Medulla oblongata (tissue), 1 donor: ENCODE measurements around the gene SLC40A1.
A peak's percentile ranks its signal among the peaks of the same experiment; 100 is the strongest.

Experiments used
- DNase-seq: peaks from one replicate; pipeline ENCODE4 v3.0.0-alpha.2; 2015; ENCODE audit errors: extremely low spot score

The SLC40A1 gene

DNA sequence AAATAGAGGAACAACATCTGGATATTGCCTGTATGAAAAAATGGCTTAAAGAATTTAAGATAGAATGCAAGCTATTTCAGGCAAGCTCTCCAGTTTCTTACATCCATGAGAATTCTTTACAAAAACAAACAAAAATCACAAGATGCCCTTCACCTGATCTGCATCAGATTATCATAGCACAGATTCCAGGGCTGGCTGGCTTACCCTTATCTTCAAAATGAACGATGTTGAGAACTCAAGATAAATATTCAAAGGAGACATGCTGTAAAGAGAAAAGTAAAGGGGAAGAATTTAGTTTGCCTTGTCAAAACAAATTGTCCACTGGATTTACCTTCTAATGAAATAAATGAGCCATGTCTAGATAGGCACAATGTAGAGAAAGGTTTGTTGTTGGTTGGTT lies 18.7 kb upstream of the SLC40A1 start:
- DNase-seq, result no peak

GRCh38 chr2:189595417-189595816 lies 14.8 kb upstream of the SLC40A1 start:
- DNase-seq, result no peak

- no peak for DNase-seq
Measured at GRCh38 chr2:189594305-189594704, 13.7 kb upstream of the SLC40A1 start.

- DNase-seq, result no peak
Measured at GRCh38 chr2:189593115-189593514, 12.5 kb upstream of the SLC40A1 start.

- DNase-seq, result no peak
Measured at GRCh38 chr2:189592353-189592984, 11.9 kb upstream of the SLC40A1 start.

DNA sequence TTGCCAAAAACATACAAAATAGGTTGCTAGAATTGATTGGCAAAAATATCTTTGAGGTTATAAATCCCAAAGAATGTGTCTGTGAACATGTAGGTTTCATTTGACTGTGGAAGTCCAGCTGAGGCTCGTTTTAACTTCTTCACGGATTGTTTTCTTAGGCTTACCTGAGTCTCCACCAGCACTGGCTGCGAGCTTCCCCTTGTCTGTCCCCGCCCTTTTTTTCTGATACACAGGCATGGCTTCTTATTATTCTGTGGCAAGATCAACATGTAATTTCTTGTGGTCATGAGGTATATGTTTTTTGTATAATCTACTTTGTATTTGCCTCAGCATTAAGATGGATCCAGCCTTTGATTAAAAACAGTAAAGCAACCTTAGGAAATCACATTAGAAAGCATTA lies 7.2 kb upstream of the SLC40A1 start:
- DNase-seq, result no peak

DNA sequence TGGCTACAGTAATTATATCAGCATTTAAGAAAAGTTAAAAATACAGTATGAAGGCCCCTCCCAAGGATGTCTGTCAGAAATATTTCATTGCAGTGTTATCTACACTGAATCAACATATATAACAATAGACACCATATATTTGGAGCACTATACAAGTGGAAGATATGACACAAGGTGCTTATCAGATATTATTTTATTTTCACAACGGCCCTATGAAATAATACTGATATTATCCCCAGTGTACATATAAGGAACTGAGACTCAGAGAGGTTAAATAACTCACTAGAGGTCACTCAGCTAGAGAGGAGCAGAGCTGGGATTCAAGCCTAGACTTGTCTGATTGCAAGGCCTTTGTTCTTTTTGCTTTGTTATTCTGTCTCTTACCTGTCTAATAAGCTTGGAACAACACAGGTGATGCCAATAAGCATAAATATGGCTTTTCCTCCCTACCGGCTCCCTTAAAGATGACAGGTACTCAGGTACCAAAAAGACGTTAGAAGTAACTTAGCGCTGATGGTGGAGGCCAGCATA lies 4.7 kb upstream of the SLC40A1 start:
- DNase-seq, result no peak

- DNase-seq, result no peak
Measured at GRCh38 chr2:189584686-189585085, 4.1 kb upstream of the SLC40A1 start.

GRCh38 chr2:189583227-189584198 lies 2.9 kb upstream of the SLC40A1 start:
- no peak for DNase-seq

DNA sequence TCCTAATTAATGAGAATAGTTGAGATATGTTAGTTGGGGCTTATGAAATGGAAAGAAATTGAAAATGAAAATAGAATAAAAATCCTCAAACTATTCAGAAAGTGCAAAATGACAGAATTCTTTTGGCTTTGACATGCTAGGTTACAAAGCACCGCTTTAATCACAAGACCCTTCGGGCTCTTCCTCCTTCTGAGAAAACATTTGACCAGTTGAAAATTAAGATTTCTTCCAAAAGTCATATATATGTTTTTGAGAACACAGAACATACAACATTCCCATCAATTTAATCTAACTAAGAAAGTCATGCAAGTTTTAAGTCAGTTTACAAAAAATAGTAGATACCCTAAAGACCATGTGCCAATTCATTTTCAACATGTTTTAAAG lies 2.2 kb upstream of the SLC40A1 start:
- DNase-seq, result no peak

- no peak for DNase-seq
Measured at GRCh38 chr2:189582140-189582808, 1.7 kb upstream of the SLC40A1 start.

DNA sequence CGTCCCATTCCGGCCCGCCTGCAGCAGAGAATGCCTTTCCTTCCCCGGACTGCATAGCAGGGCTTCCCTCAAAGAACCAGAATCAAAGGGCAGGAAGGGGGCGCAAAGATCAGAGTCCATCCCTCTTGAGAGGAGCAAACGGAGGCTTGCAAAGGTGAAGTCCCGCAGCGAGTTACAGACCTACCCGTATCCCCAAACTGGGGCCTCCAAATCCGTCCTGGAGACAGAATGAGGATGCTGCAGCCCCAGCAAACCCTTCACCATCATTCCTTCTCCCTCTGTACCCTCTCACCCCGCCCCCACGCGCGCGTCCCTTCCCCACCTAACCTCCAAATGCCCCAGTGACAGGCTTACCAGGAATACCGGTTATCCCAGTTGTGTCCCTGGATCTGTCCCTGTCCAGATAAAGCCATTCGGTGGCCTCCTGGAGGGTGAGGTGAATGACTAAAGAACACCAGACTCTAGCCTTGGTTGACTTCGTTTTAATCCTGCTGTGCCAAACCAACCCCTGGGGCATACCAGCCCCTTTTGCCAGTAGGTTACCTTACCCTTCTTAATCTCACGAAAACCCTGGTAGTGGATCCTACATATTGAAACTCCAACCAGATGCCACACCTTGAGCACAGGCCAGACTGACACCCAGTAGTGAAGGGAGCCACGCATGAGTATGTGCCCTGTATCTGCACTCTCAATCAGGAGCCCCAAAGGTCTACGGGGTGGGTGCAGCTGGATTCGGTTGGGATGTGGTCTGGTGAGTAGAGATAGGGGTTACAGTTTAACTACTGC lies 961 bp upstream of the SLC40A1 start:
- no peak for DNase-seq

- peak; percentile 28 for DNase-seq
Measured at GRCh38 chr2:189580241-189580651, 340 bp downstream of the SLC40A1 start.

DNA sequence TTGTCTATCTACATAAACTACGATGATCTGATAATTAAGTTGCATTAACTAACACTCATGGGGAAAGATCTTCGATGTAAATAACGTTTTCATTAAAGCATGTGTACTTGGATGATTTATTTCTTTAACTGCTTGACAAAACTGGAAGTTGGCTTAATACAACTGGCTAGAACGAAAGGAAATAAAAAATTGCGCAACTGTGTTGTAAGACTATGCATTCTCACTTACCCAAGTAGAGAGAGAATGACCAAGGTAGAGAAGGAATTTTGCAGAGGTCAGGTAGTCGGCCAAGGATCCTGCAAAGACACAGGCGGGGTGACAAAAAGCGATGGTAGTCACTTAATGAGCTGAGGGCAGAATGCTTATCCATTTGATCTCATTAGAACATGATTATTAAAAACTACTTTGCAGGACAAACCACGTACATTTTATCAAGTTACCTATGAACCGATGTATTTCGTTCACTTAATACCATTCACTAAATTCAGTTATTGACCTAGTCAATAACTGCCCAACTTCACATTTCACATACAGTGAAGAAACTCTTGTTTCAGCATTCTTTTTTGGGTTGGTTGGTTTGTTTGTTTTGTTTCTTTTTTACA lies 900 bp downstream of the SLC40A1 start:
- peak; percentile 70 for DNase-seq

- no peak for DNase-seq
Measured at GRCh38 chr2:189578272-189578950, 2.2 kb downstream of the SLC40A1 start.

- no peak for DNase-seq
Measured at GRCh38 chr2:189577121-189577520, 3.5 kb downstream of the SLC40A1 start.

GRCh38 chr2:189576396-189576795 lies 4.2 kb downstream of the SLC40A1 start:
- DNase-seq, result no peak

- no peak for DNase-seq
Measured at GRCh38 chr2:189574793-189575475, 5.7 kb downstream of the SLC40A1 start.

- DNase-seq, result no peak
Measured at GRCh38 chr2:189570570-189571031, 10.0 kb downstream of the SLC40A1 start.
